Loucy (cell line): ENCODE measurements around the gene VPS16.

Experiments used
- EZH2phosphoT487 ChIP-seq: fragments of 200-600 bp; IDR thresholded peaks from 2 replicates; pipeline ENCODE4 v1.6.1; 2018; ENCODE audit warnings: antibody characterized with exemption, mild to moderate bottlenecking, moderate library complexity, borderline replicate concordance
- TF ChIP-seq, protein P1 (sequence below): fragments of 200-600 bp; sonication (generic); conservative IDR thresholded peaks from 2 replicates; pipeline ENCODE4 v1.5.1; 2014; ENCODE audit warnings: mild to moderate bottlenecking, antibody characterized with exemption, low read length

DNA sequence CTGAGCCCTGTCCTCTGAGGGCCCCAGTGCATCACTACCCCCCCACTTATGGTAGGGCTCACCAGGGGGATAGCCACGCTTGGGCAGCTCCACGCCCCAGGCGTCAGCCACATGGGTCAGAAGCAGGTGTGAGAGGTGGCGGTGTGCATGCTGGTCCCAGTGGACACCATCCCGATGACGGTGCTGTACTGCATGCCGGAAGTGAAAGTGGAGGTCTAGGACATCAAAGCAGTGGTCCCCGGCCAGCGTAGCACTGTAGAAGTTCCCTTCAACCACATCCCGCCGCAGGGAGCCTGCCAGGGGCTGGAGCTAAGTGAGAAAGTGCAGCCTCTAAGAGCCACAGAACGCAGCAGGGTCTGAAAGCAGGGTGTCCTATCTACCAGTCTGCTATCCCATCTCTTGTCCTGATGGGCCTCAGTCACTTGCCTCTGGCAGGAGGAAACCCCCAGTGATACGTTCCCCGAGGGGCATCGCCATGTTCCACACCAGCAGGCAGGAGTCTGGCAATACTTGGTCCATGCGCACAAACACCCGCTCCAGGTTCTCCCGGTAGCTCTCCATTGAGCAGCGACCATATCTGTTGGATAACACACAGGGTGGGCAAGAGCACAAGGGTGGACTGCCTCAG, 2.3 kb upstream of the VPS16 start:
- TF ChIP-seq, protein P1, sequence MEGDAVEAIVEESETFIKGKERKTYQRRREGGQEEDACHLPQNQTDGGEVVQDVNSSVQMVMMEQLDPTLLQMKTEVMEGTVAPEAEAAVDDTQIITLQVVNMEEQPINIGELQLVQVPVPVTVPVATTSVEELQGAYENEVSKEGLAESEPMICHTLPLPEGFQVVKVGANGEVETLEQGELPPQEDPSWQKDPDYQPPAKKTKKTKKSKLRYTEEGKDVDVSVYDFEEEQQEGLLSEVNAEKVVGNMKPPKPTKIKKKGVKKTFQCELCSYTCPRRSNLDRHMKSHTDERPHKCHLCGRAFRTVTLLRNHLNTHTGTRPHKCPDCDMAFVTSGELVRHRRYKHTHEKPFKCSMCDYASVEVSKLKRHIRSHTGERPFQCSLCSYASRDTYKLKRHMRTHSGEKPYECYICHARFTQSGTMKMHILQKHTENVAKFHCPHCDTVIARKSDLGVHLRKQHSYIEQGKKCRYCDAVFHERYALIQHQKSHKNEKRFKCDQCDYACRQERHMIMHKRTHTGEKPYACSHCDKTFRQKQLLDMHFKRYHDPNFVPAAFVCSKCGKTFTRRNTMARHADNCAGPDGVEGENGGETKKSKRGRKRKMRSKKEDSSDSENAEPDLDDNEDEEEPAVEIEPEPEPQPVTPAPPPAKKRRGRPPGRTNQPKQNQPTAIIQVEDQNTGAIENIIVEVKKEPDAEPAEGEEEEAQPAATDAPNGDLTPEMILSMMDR: no peak
- TF ChIP-seq EZH2phosphoT487: no peak
